RPMI7951 (cell line): ENCODE measurements around the gene QSER1. TPM values are rescaled to one million over a fixed set of nuclear protein-coding genes. Genes with fewer than 3 reads are reported as not detected.
A peak's percentile ranks its signal among the peaks of the same experiment; 100 is the strongest.
"Not testable (repeated sequence)": the region's sequence is repeated elsewhere in the genome, so short reads cannot be mapped to it uniquely, and the experiment has no call there.

Source experiments
- DNase-seq: peaks from one replicate; pipeline ENCODE4 v3.0.0-alpha.2; 2012; ENCODE audit warnings: low read depth
- total RNA-seq: library from RNA; depleted of rRNA; stranded (reverse); fragments of >200 nt; shearing (Covaris generic); gene quantifications from 2 replicates; pipeline ENCODE4 v1.2.3, GENCODE V29; 2014

Gene QSER1
- total RNA-seq, 1 experiment from 2014 or later = 21.4 TPM

- DNase-seq = peak; percentile 68
Measured at GRCh38 chr11:33000181-33000580, 107.6 kb downstream of the QSER1 start.

GRCh38 chr11:33001281-33001680, 108.7 kb downstream of the QSER1 start:
- peak; percentile 38 for DNase-seq

GRCh38 chr11:33001751-33002542, 109.3 kb downstream of the QSER1 start:
- DNase-seq = no peak

GRCh38 chr11:33005175-33005574, 112.6 kb downstream of the QSER1 start:
- no peak for DNase-seq

GRCh38 chr11:33006010-33006409, 113.4 kb downstream of the QSER1 start:
- no peak for DNase-seq

- DNase-seq = no peak
Measured at GRCh38 chr11:33013755-33014154, 121.1 kb downstream of the QSER1 start.

- DNase-seq = peak; percentile 86
Measured at GRCh38 chr11:33015621-33016551, 123.3 kb downstream of the QSER1 start, which contains the start of gene DEPDC7. Gene DEPDC7 (plus strand): TSS chr11:33015878. CDS start chr11:33015956, 78 bp downstream.

- peak; percentile 22 for DNase-seq
Measured at GRCh38 chr11:33016654-33017053, 124.0 kb downstream of the QSER1 start.

GRCh38 chr11:33017478-33017877, 124.9 kb downstream of the QSER1 start:
- DNase-seq = no peak

- DNase-seq = no peak
Measured at GRCh38 chr11:33017965-33018364, 125.4 kb downstream of the QSER1 start.

GRCh38 chr11:33018840-33019239, 126.2 kb downstream of the QSER1 start:
- no peak for DNase-seq

- no peak for DNase-seq
Measured at GRCh38 chr11:33021501-33021900, 128.9 kb downstream of the QSER1 start.

- DNase-seq = no peak
Measured at GRCh38 chr11:33021937-33022336, 129.3 kb downstream of the QSER1 start.

- no peak for DNase-seq
Measured at GRCh38 chr11:33025339-33025722, 132.7 kb downstream of the QSER1 start.

GRCh38 chr11:33027233-33027632, 134.6 kb downstream of the QSER1 start:
- DNase-seq = no peak

- peak; percentile 2 for DNase-seq
Measured at GRCh38 chr11:33027846-33028536, 135.4 kb downstream of the QSER1 start.

GRCh38 chr11:33028537-33028914, 135.9 kb downstream of the QSER1 start:
- DNase-seq = no peak

GRCh38 chr11:33029218-33029617, 136.6 kb downstream of the QSER1 start:
- DNase-seq = not testable (repeated sequence)
